AG09319 (cell line): Measurements from ENCODE around the gene SVOP.
"Not testable (repeated sequence)": the region's sequence is repeated elsewhere in the genome, so short reads cannot be mapped to it uniquely, and the experiment has no call there.

ENCODE experiments used
- DNase-seq: peaks from one replicate; pipeline ENCODE4 v3.0.0-alpha.2; 2010; ENCODE audit warnings: low read depth; ENCODE audit errors: extremely low read depth
- TF ChIP-seq, protein P1 (sequence below): IDR thresholded peaks from 2 replicates; pipeline ENCODE4 v1.5.1; 2011; ENCODE audit warnings: low read depth, mild to moderate bottlenecking, inconsistent platforms, low read length, moderate library complexity

Gene SVOP

DNA sequence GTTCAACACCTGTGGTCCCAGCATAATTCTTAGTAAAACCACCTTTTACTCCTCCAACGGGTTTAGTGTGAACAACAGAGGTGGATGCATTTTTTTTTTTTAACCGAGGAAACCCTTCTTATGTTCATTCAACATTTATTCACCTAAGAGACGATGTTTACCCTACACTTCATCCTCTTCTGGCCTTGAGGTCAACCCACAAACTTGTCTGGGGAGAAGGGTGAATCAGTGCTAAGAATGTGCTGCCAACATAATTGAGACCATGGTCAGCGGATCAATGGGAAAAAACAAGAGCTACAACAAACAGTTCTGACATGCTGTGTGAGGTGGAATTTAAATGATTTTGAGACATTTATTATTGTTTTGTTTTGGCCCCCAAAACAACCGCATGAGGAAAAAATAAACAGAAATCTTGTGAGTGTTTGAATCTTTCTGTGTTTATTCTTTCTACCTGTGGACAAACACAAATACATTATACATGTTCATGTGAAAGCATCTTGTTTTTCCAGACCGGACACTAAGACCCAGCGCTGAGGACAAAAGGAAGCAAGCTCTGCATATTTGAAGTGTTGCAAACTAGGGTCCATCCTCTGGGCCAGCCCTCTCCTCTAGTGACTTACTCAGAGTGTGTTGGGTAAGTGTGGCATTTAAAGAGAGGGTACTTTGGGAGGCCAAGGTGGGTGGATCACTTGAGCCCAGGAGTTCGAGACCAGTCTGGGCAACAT lies 26.4 kb upstream of the SVOP start:
- TF ChIP-seq, protein P1, sequence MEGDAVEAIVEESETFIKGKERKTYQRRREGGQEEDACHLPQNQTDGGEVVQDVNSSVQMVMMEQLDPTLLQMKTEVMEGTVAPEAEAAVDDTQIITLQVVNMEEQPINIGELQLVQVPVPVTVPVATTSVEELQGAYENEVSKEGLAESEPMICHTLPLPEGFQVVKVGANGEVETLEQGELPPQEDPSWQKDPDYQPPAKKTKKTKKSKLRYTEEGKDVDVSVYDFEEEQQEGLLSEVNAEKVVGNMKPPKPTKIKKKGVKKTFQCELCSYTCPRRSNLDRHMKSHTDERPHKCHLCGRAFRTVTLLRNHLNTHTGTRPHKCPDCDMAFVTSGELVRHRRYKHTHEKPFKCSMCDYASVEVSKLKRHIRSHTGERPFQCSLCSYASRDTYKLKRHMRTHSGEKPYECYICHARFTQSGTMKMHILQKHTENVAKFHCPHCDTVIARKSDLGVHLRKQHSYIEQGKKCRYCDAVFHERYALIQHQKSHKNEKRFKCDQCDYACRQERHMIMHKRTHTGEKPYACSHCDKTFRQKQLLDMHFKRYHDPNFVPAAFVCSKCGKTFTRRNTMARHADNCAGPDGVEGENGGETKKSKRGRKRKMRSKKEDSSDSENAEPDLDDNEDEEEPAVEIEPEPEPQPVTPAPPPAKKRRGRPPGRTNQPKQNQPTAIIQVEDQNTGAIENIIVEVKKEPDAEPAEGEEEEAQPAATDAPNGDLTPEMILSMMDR = no peak
- no peak for DNase-seq

DNA sequence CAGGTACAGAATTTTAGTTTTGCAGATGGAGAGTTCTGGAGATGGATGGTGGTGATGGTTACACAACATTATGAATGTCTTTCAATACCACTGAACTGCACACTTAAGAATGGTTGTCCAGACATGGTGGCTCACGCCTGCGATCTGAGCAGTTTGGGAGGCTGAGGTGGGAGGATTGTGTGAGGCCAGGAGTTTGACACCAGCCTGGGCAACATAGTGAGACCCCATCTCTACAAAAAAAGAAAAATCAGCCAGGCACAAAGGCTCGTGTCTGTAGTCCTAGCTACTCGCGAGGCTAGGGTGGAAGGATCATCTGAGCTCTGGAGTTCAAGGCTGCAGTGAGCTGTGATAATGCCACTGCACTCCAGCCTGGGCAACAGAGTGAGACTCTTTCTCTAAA lies 23.4 kb upstream of the SVOP start:
- TF ChIP-seq, protein P1 = no peak
- no peak for DNase-seq

GRCh38 chr12:109036975-109037374 lies 16.1 kb upstream of the SVOP start:
- TF ChIP-seq, protein P1 = no peak
- no peak for DNase-seq

DNA sequence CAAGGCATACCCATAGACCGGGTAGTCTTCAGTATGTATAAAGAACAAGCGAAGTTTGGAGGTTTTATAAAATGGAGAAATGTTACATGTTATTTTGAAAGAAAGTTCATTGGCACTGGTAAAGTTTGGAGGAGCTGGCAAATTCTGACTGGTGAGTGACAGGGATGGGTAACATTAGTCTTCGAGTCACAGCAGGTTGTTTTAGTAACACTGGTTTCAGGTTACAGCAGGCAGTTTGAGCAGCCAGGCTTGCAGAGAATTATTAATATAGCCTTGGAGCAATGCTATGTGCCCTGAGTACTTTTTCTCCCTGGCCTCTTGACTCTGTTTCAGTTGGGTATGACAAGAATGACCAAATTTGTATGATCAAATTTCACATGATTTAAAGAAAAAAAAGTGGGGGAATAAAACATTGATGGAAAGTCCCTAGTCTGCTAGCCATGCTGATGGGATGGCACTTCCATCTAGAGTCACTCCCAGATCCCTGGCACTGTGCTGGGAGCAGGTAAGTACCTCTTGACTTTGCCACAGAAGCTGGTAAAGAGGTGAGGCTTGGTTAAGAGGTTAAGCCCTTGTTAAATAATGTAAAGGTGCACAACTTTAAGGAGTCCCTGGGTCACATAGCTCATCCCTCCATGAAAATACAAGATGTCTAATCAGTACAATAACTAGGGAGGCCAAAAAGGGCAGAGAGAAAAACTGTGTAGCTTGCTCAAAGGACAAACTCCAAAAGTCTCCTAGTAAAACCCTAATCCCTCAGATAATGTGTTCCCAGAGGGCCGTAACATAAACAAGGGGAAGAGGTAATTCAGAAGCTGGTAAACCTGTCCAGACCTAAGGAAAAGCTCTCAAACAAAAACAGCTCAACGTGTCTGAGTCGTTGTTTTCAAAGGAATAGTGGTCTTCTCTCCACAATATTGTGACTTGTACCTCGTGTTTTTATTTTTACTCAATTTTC lies 12.7 kb upstream of the SVOP start:
- TF ChIP-seq, protein P1 = no peak
- no peak for DNase-seq

DNA sequence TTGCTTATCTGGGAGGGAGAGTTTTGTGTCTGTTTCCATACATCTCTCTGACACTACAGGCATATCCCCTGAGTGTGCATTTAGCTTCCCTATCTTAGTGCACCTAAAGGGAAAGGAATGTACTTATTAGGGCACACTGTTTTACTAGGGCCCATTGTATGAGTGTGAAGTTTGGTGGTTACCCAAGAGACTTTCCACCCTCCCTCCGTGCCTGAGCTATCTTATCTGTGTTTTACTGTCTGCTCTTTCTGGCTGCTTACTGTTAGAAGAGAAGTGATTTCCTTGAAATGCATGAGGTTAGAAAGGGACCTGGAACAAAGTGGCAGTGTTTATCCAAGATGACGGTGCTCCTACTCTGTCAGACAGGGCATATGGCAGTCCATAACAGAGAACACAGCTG lies 8.5 kb upstream of the SVOP start:
- DNase-seq = no peak
- TF ChIP-seq, protein P1 = no peak

- not testable (repeated sequence) for DNase-seq
Measured at GRCh38 chr12:109028624-109029023, 7.8 kb upstream of the SVOP start.

GRCh38 chr12:109027767-109028166 lies 6.9 kb upstream of the SVOP start:
- TF ChIP-seq, protein P1 = no peak
- DNase-seq = no peak
